Stimulated activated effector memory CD8-positive, alpha-beta T cell treated with anti-CD3 and anti-CD28 coated beads, Interleukin-12 subunit alpha, Interleukin-12 subunit beta, amount 100 ng/mL, for 72 hours (primary cell): Measurements from ENCODE around the gene SRSF9.
"Not testable (repeated sequence)": the region's sequence is repeated elsewhere in the genome, so short reads cannot be mapped to it uniquely, and the experiment has no call there.

ENCODE experiments used
- ATAC-seq: fragments of 150-1000 bp; cut with Tn5 transposase; 2 replicates; pipeline ENCODE4 v1.10.0; 2021
- DNase-seq, 2 donors: peaks; one replicate each; pipeline ENCODE4 v3.0.0; 2021 to 2022; ENCODE audit warnings: low spot score in 2 of 2
- H3K27ac Mint-ChIP-seq: one replicate; pipeline ENCODE4 v1.8.0; 2022; ENCODE audit warnings: mild to moderate bottlenecking, mixed read lengths
- H3K36me3 Mint-ChIP-seq: one replicate; pipeline ENCODE4 v1.8.0; 2022; ENCODE audit warnings: mild to moderate bottlenecking, mixed read lengths
- H3K4me1 Mint-ChIP-seq: one replicate; pipeline ENCODE4 v1.8.0; 2022; ENCODE audit warnings: mixed read lengths
- H3K4me3 Mint-ChIP-seq: one replicate; pipeline ENCODE4 v1.8.0; 2022; ENCODE audit warnings: mild to moderate bottlenecking, mixed read lengths
- H3K9me3 Mint-ChIP-seq: one replicate; pipeline ENCODE4 v1.8.0; 2022; ENCODE audit warnings: mixed read lengths

Gene SRSF9, protein sequence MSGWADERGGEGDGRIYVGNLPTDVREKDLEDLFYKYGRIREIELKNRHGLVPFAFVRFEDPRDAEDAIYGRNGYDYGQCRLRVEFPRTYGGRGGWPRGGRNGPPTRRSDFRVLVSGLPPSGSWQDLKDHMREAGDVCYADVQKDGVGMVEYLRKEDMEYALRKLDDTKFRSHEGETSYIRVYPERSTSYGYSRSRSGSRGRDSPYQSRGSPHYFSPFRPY

DNA sequence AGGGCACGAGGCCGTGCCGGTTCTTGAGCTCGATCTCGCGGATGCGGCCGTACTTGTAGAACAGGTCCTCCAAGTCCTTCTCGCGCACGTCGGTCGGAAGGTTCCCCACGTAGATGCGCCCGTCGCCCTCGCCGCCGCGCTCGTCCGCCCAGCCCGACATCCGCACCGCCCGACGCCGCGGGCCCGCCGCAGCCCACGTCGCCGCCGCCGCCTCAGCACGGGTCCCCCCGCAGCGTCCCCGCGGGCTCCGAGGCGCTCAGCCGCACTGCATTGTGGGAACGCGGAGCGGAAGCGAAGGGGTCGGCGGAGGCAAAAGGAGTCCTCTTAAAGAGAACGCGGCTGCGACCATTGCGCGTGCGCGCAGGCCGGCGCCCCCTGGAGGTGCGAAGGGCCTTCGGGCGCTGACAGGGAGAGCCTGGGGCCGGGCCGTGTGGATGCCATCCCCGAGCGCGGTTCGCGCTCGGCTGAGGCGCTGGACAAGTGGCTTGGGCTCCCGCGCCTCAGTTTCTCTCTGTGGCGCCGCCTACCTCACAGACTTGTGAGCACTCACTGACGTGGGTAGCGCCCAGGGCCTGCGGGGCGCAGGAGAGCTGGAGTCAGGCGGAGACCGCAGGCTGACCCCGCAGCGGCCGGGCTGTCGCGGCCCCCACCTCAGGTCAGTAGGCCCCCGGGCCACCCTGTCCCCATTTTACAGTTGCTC is at the start of gene SRSF9:
Gene SRSF9 (minus strand): TSS at position 299 of the 700 bp plus-strand sequence. CDS start 139 bp downstream, at position 160.
- Mint-ChIP-seq H3K27ac (peak within 1 kb of the TSS; percentile 93), H3K36me3 (peaks cover 53% of the 10 kb centered on the region), H3K4me1 (peaks cover 58% of the 10 kb centered on the region), H3K4me3 (peak within 1 kb of the TSS; percentile 86), H3K9me3 (no peaks in the 10 kb centered on the region)
- peak; percentile 98 to 99 for DNase-seq
- ATAC-seq = peak; percentile 97

- not testable (repeated sequence) for H3K4me3 Mint-ChIP-seq, H3K9me3 Mint-ChIP-seq, H3K27ac Mint-ChIP-seq, ATAC-seq, DNase-seq, H3K4me1 Mint-ChIP-seq
- H3K36me3 Mint-ChIP-seq = peaks cover 58% of the 10 kb centered on the region
These were observed 49.8 kb upstream of the SRSF9 start for GRCh38 chr12:120519324-120519723.

- H3K27ac Mint-ChIP-seq = no peak overlapping the region
- H3K9me3 Mint-ChIP-seq = no peaks in the 10 kb centered on the region
- no peak for DNase-seq
- peaks cover 59% of the 10 kb centered on the region for H3K36me3 Mint-ChIP-seq
- H3K4me3 Mint-ChIP-seq = no peak overlapping the region
- ATAC-seq = no peak
- no peaks in the 10 kb centered on the region for H3K4me1 Mint-ChIP-seq
These were observed 45.9 kb upstream of the SRSF9 start for GRCh38 chr12:120515496-120515895.

DNA sequence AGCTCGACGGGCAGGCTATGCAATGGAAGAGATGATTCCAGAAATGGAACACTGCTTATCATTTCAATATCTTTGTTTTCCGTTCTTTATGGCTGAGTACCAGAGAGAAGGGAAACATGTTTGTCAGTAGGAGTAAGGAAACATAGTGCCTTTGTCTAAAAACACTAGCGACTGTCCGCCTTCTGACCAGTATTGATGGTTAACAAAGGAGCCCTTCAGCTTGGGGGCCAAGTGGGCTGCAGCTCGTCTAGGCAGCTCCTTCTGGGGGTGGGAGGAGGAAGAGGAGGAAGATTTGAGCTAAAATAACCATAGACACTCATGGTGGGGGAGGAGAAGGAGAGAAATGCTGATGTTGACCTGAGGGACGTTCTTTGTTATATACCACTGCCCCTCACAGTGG is 44.5 kb upstream of the SRSF9 start:
- DNase-seq = no peak
- H3K4me3 Mint-ChIP-seq = no peak overlapping the region
- H3K27ac Mint-ChIP-seq = no peak overlapping the region
- peaks cover 57% of the 10 kb centered on the region for H3K36me3 Mint-ChIP-seq
- ATAC-seq = no peak
- no peaks in the 10 kb centered on the region for H3K4me1 Mint-ChIP-seq
- no peaks in the 10 kb centered on the region for H3K9me3 Mint-ChIP-seq

DNA sequence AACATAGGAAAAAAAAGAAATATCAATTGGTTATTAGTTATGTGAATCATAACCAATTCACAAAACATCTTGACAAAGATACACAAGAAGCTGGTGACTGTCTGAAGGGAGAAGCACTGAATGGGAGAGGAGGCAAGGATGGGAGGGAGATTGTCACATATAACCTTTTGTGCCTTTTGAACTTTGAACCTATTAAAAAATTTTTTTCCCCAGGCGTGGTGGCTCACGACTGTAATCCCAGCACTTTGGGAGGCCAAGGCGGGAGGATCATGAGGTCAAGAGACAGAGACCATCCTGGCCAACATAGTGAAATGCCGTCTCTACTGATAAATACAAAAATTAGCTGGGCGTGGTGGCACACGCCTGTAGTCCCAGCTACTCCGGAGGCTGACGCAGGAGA is 39.0 kb upstream of the SRSF9 start:
- H3K9me3 Mint-ChIP-seq = no peaks in the 10 kb centered on the region
- no peak overlapping the region for H3K4me3 Mint-ChIP-seq
- no peak for ATAC-seq
- no peak for DNase-seq
- H3K36me3 Mint-ChIP-seq = peaks cover 77% of the 10 kb centered on the region
- no peaks in the 10 kb centered on the region for H3K4me1 Mint-ChIP-seq
- no peak overlapping the region for H3K27ac Mint-ChIP-seq

- H3K4me3 Mint-ChIP-seq = no peak overlapping the region
- no peaks in the 10 kb centered on the region for H3K9me3 Mint-ChIP-seq
- DNase-seq = no peak
- no peak for ATAC-seq
- no peak overlapping the region for H3K27ac Mint-ChIP-seq
- peaks cover 6% of the 10 kb centered on the region for H3K4me1 Mint-ChIP-seq
- peaks cover 97% of the 10 kb centered on the region for H3K36me3 Mint-ChIP-seq
These were observed 35.0 kb upstream of the SRSF9 start for GRCh38 chr12:120504587-120504986.

- no peak overlapping the region for H3K4me3 Mint-ChIP-seq
- H3K9me3 Mint-ChIP-seq = no peaks in the 10 kb centered on the region
- H3K36me3 Mint-ChIP-seq = peaks cover 100% of the 10 kb centered on the region
- H3K27ac Mint-ChIP-seq = peak overlapping the region; percentile 65
- ATAC-seq (no peak), DNase-seq (no peak)
- peaks cover 32% of the 10 kb centered on the region for H3K4me1 Mint-ChIP-seq
These were observed 31.0 kb upstream of the SRSF9 start for GRCh38 chr12:120500581-120500980.

DNA sequence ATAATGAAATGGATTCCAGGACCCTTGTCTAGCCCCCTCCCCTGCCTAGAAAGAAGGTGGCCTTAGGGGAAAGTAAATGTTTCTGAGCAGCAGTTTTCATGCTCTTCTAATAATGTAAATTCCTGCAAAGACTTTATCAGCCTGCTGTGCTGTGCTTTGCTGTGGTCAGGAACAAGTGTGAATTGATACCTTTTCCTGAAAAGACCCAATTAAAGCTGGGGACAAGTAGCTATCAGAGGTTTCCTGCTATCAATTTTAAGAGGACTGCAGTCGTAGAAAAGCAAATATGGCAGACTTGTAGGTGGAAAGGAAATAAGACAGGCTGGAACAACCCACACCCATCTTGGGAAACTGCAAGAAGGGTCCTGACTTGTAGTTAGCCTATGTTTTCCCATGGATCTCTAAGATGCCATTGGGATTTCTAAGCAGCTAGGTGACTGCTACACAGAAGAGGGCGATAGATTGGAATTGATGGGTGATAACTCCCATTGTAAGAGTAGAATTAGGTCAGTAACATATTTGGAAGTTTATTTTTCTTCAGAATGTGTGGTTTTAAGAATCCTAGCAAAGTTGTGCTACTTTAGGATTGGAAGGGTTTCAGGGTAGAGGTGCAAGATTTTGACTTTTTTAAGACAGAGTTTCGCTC is 29.4 kb upstream of the SRSF9 start:
- ATAC-seq (no peak), DNase-seq (no peak)
- Mint-ChIP-seq H3K4me1 (peaks cover 41% of the 10 kb centered on the region), H3K9me3 (no peaks in the 10 kb centered on the region), H3K36me3 (peaks cover 86% of the 10 kb centered on the region), H3K27ac (peak overlapping the region; percentile 84), H3K4me3 (no peak overlapping the region)

- Mint-ChIP-seq H3K9me3 (no peaks in the 10 kb centered on the region), H3K27ac (peak overlapping the region; percentile 84), H3K4me1 (peaks cover 41% of the 10 kb centered on the region), H3K36me3 (peaks cover 73% of the 10 kb centered on the region), H3K4me3 (peak overlapping the region; percentile 87)
- DNase-seq = no peak
- ATAC-seq = no peak
These were observed 28.1 kb upstream of the SRSF9 start for GRCh38 chr12:120497524-120498150.

- ATAC-seq = peak; percentile 56
- peak; percentile 20 to 56 for DNase-seq
- peaks cover 41% of the 10 kb centered on the region for H3K4me1 Mint-ChIP-seq
- H3K9me3 Mint-ChIP-seq = no peaks in the 10 kb centered on the region
- H3K27ac Mint-ChIP-seq = peak overlapping the region; percentile 84
- H3K36me3 Mint-ChIP-seq = peaks cover 63% of the 10 kb centered on the region
- H3K4me3 Mint-ChIP-seq = peak overlapping the region; percentile 87
These were observed 27.1 kb upstream of the SRSF9 start for GRCh38 chr12:120496413-120497340.

DNA sequence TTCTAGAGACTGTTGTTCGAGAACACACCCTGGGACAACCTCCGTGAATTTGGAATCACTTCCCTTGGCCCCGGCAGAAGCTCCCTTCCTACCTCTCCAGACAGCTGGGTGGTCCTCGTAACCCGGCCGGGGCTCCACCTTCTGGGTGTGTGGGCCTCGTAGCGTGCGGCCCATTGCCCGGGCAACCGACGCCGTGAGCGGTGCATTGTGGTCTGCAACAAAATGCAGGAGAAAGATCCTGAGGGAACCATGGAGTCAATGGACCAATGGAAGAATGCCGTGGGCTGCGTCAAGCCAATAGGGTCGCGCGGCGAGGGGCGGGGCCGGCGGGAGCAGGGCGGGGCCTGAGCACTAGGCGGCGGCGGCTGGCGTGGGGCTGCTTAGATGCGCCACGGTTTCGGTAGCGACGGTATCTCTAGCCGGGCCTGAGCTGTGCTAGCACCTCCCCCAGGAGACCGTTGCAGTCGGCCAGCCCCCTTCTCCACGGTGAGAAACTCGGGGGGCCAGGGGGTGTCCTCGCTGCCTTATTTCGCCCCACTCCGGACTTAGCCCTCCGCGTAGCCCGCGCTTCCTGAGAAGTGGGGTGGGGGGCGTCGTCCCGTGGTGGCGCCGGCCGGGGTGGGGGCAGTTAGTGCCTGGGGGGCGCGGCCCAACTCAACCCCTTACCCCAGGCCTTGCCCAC is 26.3 kb upstream of the SRSF9 start, which contains the start of gene DYNLL1:
Gene DYNLL1 (plus strand): TSS at position 383 of the 682 bp plus-strand sequence. CDS start 309 bp downstream, outside the sequence.
- peaks cover 41% of the 10 kb centered on the region for H3K4me1 Mint-ChIP-seq
- H3K4me3 Mint-ChIP-seq = peak within 1 kb of the TSS; percentile 87
- peak; percentile 95 to 99 for DNase-seq
- H3K9me3 Mint-ChIP-seq = no peaks in the 10 kb centered on the region
- ATAC-seq = peak; percentile 97
- peak within 1 kb of the TSS; percentile 84 for H3K27ac Mint-ChIP-seq
- peaks cover 55% of the 10 kb centered on the region for H3K36me3 Mint-ChIP-seq

DNA sequence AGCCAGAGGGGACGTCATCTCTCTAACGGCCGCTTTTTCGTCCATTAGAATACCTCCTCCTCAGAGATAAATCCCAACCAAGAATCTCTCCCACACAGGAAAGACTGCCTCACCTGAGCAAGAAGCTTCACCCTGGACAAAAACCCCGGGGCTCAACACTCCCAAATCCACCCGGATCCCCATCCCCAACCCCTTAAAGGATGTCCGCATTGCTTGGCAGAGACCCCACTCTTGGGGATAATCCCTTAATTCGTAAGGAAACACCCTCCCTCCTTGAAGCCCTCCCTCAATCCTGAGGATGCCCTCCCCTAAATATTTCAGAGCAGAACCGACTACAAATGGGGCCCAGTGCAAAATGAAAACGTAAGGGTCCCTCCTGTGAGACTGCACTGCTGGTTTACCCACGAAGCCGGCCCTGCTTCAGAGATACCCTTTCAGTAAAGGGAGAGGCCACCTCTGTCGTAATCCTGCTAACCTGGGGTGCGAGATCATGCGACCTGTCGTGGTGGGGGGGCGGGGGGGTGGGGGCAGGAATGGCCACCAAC is 25.7 kb upstream of the SRSF9 start:
- peaks cover 35% of the 10 kb centered on the region for H3K4me1 Mint-ChIP-seq
- no peaks in the 10 kb centered on the region for H3K9me3 Mint-ChIP-seq
- ATAC-seq (peak; percentile 3), DNase-seq (peak in 1 of 2 donors; percentile 51)
- peaks cover 49% of the 10 kb centered on the region for H3K36me3 Mint-ChIP-seq
- H3K27ac Mint-ChIP-seq = peak overlapping the region; percentile 84
- H3K4me3 Mint-ChIP-seq = peak overlapping the region; percentile 87

DNA sequence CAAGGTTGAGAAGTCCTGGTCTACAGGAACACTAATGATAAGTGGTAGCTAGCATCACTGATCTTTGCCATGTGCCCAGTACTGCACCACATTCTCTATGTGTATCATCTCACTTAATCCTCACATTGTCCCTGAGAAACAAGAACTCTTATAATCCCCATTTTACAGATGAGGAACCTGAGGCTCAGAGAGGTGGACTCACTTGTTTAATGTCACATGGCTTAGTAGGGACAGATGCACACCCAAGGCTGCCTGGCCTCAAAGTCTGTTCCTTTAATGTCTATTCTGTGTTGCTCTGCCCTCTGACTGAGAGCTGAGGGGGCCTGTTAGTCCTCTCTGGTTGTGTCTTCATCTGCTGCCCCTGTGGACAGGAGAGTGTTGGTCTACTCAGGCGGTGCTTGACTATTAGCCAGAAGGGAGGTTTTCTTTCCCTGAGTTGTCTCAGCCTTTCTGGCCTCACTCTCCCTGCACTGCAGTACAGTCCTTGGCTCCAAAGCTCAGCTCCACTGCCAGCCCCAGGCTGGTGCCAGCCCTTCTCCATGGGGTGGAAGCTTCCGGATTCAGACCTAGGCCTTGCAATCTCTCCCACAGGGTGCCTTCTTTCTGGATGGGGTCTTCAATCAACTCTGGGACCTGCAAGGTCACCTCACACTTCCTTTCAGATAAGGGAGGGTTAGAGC is 21.4 kb upstream of the SRSF9 start:
- H3K4me3 Mint-ChIP-seq = no peak overlapping the region
- H3K4me1 Mint-ChIP-seq = peaks cover 11% of the 10 kb centered on the region
- no peak for DNase-seq
- peak overlapping the region; percentile 69 for H3K27ac Mint-ChIP-seq
- H3K36me3 Mint-ChIP-seq = peaks cover 6% of the 10 kb centered on the region
- no peak for ATAC-seq
- no peaks in the 10 kb centered on the region for H3K9me3 Mint-ChIP-seq
